Measurements from ENCODE around the gene ZFP30. TPM values are rescaled to one million over a fixed set of nuclear protein-coding genes. Genes with fewer than 3 reads are reported as not detected.

Gene ZFP30
- total and polyA plus RNA-seq, 2 of the 13 experiments (the other 11 are each of a cell fraction or from before 2014, with no cell fraction given) = 3.4 to 19.2 TPM

DNA sequence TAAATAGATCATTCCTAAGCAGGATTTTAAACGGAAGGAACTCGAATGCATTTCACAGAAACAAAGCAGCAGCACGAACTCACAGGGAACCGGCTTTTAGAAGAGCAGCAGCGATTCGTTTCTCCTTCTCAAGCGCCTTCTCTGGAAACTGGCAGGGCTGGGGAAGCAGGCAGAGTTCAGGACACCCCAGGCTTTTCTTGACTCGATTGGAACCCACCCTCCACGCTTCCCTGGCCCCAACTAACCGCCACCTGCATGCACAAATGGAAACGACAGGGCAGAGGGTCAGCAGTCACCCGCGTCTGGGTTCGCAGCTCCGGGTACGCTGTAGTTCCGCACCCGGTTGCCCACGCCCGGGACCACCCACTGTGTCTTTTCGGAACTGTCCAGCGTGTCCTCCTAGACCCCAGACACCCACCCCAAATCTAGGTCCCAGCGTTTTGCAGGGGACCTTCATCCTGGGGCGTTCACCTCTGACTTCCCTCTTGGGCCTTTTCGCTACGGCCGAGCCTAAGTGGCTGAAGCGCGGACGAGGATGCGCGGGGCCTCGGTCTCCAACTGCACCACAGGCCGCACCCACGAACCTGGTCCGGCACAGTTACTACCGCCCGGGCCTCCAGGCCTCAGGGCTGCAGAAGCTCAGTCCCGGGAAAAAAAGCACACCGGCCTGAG is 500 bp downstream of the ZFP30 start (continued):
- TF ChIP-seq RXRA (CRISPR knock-in tag; IDR thresholded peaks at IDR 0.05) = 0 out of 2 replicates have a peak, but pooled peaks have one; percentile 14
- TF ChIP-seq WIZ (CRISPR knock-in tag; IDR thresholded peaks at IDR 0.05) = peak; percentile 82; the same call in 1 of the 2 replicates
- peak; percentile 34; the same call in 1 of the 2 replicates for TF ChIP-seq HIVEP1 (CRISPR knock-in tag; IDR thresholded peaks at IDR 0.05)
- TF ChIP-seq ZNF335 (CRISPR knock-in tag; IDR thresholded peaks at IDR 0.05) = peak; percentile 92
- 0 out of 2 replicates have a peak, but pooled peaks have one; percentile 16 for TF ChIP-seq HNRNPL (IDR thresholded peaks at IDR 0.05; ENCODE audit: low read depth, low read length)
- TF ChIP-seq ZBTB38 (CRISPR knock-in tag; IDR thresholded peaks at IDR 0.05) = peak; percentile 74
- no peak for TF ChIP-seq GFI1 (CRISPR knock-in tag; IDR thresholded peaks at IDR 0.05; ENCODE audit: borderline replicate concordance)
- no peak for TF ChIP-seq POLR2G (IDR thresholded peaks at IDR 0.05; ENCODE audit: low read depth, low read length)
- peak; percentile 63; the same call in 1 of the 2 replicates for TF ChIP-seq ZNF891 (CRISPR knock-in tag; IDR thresholded peaks at IDR 0.05)
- TF ChIP-seq, protein P1, sequence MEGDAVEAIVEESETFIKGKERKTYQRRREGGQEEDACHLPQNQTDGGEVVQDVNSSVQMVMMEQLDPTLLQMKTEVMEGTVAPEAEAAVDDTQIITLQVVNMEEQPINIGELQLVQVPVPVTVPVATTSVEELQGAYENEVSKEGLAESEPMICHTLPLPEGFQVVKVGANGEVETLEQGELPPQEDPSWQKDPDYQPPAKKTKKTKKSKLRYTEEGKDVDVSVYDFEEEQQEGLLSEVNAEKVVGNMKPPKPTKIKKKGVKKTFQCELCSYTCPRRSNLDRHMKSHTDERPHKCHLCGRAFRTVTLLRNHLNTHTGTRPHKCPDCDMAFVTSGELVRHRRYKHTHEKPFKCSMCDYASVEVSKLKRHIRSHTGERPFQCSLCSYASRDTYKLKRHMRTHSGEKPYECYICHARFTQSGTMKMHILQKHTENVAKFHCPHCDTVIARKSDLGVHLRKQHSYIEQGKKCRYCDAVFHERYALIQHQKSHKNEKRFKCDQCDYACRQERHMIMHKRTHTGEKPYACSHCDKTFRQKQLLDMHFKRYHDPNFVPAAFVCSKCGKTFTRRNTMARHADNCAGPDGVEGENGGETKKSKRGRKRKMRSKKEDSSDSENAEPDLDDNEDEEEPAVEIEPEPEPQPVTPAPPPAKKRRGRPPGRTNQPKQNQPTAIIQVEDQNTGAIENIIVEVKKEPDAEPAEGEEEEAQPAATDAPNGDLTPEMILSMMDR (CRISPR knock-in tag; IDR thresholded peaks at IDR 0.05) = 0 out of 2 replicates have a peak, but pooled peaks have one; percentile 2
- TF ChIP-seq, protein P2, sequence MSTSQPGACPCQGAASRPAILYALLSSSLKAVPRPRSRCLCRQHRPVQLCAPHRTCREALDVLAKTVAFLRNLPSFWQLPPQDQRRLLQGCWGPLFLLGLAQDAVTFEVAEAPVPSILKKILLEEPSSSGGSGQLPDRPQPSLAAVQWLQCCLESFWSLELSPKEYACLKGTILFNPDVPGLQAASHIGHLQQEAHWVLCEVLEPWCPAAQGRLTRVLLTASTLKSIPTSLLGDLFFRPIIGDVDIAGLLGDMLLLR (CRISPR knock-in tag; IDR thresholded peaks at IDR 0.05) = peak; percentile 44; the same call in 1 of the 2 replicates
- TF ChIP-seq ZFY (CRISPR knock-in tag; IDR thresholded peaks at IDR 0.05) = peak; percentile 98
- TF ChIP-seq FOSL1 (CRISPR knock-in tag; IDR thresholded peaks at IDR 0.05; ENCODE audit: borderline replicate concordance) = no peak
- TF ChIP-seq, protein P3, sequence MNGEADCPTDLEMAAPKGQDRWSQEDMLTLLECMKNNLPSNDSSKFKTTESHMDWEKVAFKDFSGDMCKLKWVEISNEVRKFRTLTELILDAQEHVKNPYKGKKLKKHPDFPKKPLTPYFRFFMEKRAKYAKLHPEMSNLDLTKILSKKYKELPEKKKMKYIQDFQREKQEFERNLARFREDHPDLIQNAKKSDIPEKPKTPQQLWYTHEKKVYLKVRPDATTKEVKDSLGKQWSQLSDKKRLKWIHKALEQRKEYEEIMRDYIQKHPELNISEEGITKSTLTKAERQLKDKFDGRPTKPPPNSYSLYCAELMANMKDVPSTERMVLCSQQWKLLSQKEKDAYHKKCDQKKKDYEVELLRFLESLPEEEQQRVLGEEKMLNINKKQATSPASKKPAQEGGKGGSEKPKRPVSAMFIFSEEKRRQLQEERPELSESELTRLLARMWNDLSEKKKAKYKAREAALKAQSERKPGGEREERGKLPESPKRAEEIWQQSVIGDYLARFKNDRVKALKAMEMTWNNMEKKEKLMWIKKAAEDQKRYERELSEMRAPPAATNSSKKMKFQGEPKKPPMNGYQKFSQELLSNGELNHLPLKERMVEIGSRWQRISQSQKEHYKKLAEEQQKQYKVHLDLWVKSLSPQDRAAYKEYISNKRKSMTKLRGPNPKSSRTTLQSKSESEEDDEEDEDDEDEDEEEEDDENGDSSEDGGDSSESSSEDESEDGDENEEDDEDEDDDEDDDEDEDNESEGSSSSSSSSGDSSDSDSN (CRISPR knock-in tag; IDR thresholded peaks at IDR 0.05) = peak; percentile 99
- TF ChIP-seq NRL (CRISPR knock-in tag; IDR thresholded peaks at IDR 0.05; ENCODE audit: borderline replicate concordance) = peak; percentile 59; the same call in 1 of the 2 replicates
- TF ChIP-seq ZFP90 (CRISPR knock-in tag; IDR thresholded peaks at IDR 0.05; ENCODE audit: borderline replicate concordance) = peak; percentile 29; the same call in 1 of the 2 replicates
- no peak for TF ChIP-seq NFE2 (CRISPR knock-in tag; IDR thresholded peaks at IDR 0.05)
- peak; percentile 75; the same call in 1 of the 2 replicates for TF ChIP-seq ZNF296 (CRISPR knock-in tag; conservative IDR thresholded peaks at IDR 0.05)
- TF ChIP-seq FOXC1 (CRISPR knock-in tag; IDR thresholded peaks at IDR 0.05; ENCODE audit: borderline replicate concordance) = 0 out of 2 replicates have a peak, but pooled peaks have one; percentile 41
- TF ChIP-seq ZBTB7B (CRISPR knock-in tag; IDR thresholded peaks at IDR 0.05) = peak; percentile 40; the same call in 1 of the 2 replicates
- no peak for TF ChIP-seq ARNTL (CRISPR knock-in tag; IDR thresholded peaks at IDR 0.05)
- TF ChIP-seq, protein P4, sequence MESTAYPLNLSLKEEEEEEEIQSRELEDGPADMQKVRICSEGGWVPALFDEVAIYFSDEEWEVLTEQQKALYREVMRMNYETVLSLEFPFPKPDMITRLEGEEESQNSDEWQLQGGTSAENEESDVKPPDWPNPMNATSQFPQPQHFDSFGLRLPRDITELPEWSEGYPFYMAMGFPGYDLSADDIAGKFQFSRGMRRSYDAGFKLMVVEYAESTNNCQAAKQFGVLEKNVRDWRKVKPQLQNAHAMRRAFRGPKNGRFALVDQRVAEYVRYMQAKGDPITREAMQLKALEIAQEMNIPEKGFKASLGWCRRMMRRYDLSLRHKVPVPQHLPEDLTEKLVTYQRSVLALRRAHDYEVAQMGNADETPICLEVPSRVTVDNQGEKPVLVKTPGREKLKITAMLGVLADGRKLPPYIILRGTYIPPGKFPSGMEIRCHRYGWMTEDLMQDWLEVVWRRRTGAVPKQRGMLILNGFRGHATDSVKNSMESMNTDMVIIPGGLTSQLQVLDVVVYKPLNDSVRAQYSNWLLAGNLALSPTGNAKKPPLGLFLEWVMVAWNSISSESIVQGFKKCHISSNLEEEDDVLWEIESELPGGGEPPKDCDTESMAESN (CRISPR knock-in tag; conservative IDR thresholded peaks at IDR 0.05) = peak; percentile 74
- TF ChIP-seq SPEN (CRISPR knock-in tag; IDR thresholded peaks at IDR 0.05; ENCODE audit: low read depth) = peak; percentile 81; the same call in 1 of the 2 replicates
